ENCODE data around the gene CSRP3.
"Not testable (repeated sequence)": the region's sequence is repeated elsewhere in the genome, so short reads cannot be mapped to it uniquely, and the experiment has no call there.

Gene CSRP3

GRCh38 chr11:19185516-19186052, 16.2 kb downstream of the CSRP3 start:
- DNase-seq (ENCODE audit: low read depth), result no peak

GRCh38 chr11:19185036-19185435, 16.7 kb downstream of the CSRP3 start:
- DNase-seq (ENCODE audit: low read depth), result no peak

GRCh38 chr11:19183646-19184045, 18.1 kb downstream of the CSRP3 start:
- no peak for DNase-seq (ENCODE audit: low read depth)

GRCh38 chr11:19181531-19182261, 20.1 kb downstream of the CSRP3 start:
- no peak for DNase-seq (ENCODE audit: low read depth)

- DNase-seq (ENCODE audit: low read depth), result no peak
Measured at GRCh38 chr11:19176629-19177186, 25.1 kb downstream of the CSRP3 start.

GRCh38 chr11:19173964-19174638, 27.7 kb downstream of the CSRP3 start:
- no peak for DNase-seq (ENCODE audit: low read depth)

GRCh38 chr11:19173004-19173689, 28.6 kb downstream of the CSRP3 start:
- DNase-seq (ENCODE audit: low read depth), result no peak

GRCh38 chr11:19168090-19168489, 33.7 kb downstream of the CSRP3 start:
- no peak for DNase-seq (ENCODE audit: low read depth)

GRCh38 chr11:19164881-19165280, 36.9 kb downstream of the CSRP3 start:
- no peak for DNase-seq (ENCODE audit: low read depth)

- DNase-seq (ENCODE audit: low read depth), result no peak
Measured at GRCh38 chr11:19164230-19164855, 37.4 kb downstream of the CSRP3 start.

- DNase-seq (ENCODE audit: low read depth), result no peak
Measured at GRCh38 chr11:19163617-19164016, 38.2 kb downstream of the CSRP3 start.

GRCh38 chr11:19162951-19163505, 38.8 kb downstream of the CSRP3 start:
- DNase-seq (ENCODE audit: low read depth), result no peak

GRCh38 chr11:19161651-19162050, 40.1 kb downstream of the CSRP3 start:
- DNase-seq (ENCODE audit: low read depth), result no peak

GRCh38 chr11:19160847-19161246, 40.9 kb downstream of the CSRP3 start:
- no peak for DNase-seq (ENCODE audit: low read depth)

GRCh38 chr11:19156892-19157291, 44.9 kb downstream of the CSRP3 start:
- DNase-seq (ENCODE audit: low read depth), result no peak

GRCh38 chr11:19145319-19145718, 56.5 kb downstream of the CSRP3 start:
- no peak for DNase-seq (ENCODE audit: low read depth)

GRCh38 chr11:19136884-19137283, 64.9 kb downstream of the CSRP3 start:
- not testable (repeated sequence) for DNase-seq (ENCODE audit: low read depth)

- DNase-seq (ENCODE audit: low read depth), result no peak
Measured at GRCh38 chr11:19134004-19134403, 67.8 kb downstream of the CSRP3 start.

Measured in activated T-helper 1 cell treated with Interleukin-2 at 50 U/mL for 16 hours (primary cell).